HG02610 (cell line): Measurements from ENCODE around the gene REXO5.
A peak's percentile ranks its signal among the peaks of the same experiment; 100 is the strongest.
"Not testable (repeated sequence)": the region's sequence is repeated elsewhere in the genome, so short reads cannot be mapped to it uniquely, and the experiment has no call there.

ENCODE experiments used
- ATAC-seq: cut with Tn5 transposase; IDR thresholded peaks from one replicate; pipeline ENCODE4 v1.9.1; 2021; ENCODE audit warnings: mild to moderate bottlenecking, moderate library complexity; ENCODE audit not compliant: unreplicated experiment

The REXO5 gene

DNA sequence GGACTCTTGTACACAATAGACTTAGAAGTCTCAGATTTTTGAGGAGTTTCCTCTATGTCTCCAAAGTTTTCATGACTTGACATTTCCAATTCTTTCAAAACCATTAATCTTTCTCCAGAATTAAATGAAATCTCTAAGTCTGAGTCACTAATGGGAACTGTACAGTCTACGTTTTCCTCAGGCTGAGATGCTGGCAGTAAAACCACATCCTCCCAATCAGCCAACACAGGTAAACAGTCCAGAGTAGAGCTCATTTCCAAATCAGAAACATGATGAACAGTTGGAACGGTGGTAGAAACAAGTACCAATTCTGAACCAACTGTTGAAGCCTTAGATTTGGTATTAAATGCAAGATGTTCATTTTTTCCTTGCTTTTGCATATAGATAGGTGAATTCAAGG is 8.0 kb upstream of the REXO5 start:
- ATAC-seq: no peak

- no peak for ATAC-seq
These were observed 6.7 kb upstream of the REXO5 start for GRCh38 chr16:20799599-20799998.

DNA sequence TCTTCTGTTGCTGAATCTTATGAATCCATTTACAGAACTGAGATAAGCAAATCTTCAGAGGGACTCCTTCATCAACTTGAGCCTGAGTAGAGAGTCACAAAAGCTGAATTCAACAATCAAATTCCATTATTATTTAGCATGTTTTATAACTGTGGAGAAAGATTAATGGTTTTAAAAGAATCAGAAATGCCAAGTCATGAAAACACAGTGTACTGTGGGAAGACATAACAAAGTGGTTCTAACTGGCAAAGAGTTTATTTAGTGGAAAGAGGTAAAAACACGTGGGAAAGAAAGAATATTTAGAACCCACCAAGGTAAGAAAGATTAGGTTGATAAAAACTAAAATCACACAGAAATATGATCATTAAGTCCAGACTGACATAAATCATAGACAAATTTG is 5.0 kb upstream of the REXO5 start:
- no peak for ATAC-seq

GRCh38 chr16:20803192-20803560 is 3.2 kb upstream of the REXO5 start:
- ATAC-seq: no peak

DNA sequence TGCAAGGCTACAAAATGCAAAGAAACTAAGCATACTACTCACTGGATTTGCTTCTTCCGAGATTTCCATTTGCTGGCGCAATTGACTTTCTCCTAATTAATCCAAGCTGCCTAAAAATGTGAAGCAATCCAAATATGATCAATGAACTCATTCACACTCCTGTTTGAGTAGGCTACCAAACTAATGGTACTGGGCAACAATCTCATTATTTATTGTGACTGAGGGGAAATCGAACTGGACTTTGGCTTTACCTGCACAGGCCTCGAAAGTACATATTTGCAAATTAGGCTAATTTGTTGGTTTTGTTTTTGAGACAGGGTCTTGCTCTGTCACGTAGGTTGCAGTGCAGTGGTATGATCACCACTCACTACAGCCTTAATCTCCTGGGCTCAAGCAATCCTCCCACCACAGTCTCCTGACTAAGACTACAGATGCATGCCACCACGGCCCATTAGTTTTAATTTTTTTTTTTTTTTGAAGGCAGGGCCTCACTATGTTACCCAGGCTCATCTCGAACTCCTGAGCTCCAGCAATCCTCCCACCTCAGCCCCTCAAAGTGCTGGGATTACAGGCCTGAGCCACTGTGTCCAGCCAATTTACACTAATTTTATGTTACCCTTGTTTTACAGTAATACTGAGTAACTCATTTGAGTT is 2.6 kb upstream of the REXO5 start:
- ATAC-seq: no peak

DNA sequence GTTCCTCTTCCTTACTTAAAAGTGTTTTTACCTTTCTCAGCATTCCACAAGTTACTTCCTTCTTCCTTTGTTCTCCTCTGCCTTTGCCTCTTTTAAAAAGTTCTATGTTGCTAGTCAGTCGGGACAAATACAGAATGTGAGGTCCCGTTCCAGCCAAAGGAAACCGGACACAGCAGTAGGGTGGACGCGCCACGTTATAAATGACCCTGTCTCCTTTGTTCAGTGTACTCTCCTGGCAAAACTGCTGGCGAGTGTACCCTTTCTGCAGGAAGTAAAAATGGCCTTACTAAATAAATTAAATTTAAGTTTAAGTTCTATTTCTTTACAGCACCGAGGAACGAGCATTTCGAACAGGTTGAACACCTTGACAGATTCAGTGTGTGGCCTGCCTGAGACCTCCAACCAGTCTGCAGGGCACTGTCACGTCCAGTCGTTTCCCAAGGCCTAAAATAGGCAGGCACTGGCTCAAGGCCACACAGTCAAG is 601 bp upstream of the REXO5 start:
- not testable (repeated sequence) for ATAC-seq

DNA sequence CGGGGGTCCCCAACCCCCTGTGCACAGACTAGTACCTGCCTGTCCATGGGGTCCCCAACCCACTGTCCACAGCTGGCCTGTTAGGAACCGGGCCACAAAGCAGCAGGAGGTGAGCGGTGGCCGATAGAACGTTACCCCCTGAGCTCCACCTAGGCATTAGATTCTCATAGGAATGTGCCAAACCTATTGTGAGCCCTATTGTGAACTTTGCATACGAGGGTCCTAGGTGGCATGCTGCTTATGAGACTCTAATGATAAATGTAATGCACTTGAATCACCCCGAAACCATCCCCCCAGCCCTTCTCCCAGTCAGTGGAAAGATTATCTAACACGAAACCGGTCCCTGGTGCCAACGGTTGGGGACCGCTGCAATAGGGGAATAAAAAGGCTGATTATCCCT is 1.5 kb downstream of the REXO5 start:
- ATAC-seq: no peak

DNA sequence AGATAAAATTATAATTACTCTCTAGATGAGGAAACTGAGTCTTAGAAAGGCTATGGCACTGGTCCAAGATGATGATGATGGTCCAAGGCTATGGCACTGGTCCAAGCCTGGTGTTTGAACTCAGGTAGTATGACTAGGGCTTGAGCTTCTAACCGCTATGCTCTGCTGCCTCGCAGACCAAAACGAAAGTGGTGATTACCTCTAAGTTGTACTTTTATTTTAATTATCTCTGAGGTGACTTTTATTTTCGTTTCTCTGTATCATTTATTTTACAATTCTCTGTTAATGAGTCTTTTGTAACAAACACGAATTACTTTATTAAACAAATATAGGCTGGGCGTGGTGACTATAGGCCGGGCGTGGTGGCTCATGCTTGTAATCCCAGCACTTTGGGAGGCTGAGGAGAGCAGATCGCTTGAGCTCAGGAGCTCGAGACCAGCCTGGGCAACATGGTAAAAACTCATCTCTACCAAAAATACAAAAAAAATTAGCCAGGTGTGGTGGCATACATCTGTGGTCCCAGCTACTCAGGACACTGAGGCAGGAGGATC is 5.6 kb downstream of the REXO5 start:
- no peak for ATAC-seq

GRCh38 chr16:20812510-20812909 is 6.2 kb downstream of the REXO5 start:
- no peak for ATAC-seq

- peak; percentile 41 for ATAC-seq
These were observed 8.5 kb downstream of the REXO5 start for GRCh38 chr16:20814784-20815183.

GRCh38 chr16:20818929-20819585 is 12.7 kb downstream of the REXO5 start:
- ATAC-seq: no peak

DNA sequence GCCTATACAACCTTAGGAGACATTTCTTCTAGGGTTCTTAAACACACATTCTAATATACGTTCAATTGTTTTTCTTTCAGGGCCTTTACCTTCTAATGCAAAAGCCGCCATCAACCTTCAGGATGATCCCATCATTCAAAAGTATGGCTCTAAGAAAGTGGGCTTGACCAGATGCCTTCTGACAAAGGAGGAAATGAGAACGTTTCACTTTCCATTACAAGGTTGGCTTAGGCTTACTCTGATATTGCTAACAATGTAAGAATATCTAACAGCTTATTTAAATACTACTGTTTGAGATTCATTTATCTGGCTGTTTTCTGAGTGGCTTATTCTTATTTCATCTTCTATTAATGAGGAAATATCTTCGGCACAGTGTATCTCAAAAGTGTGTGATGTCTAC is 15.4 kb downstream of the REXO5 start:
- no peak for ATAC-seq

DNA sequence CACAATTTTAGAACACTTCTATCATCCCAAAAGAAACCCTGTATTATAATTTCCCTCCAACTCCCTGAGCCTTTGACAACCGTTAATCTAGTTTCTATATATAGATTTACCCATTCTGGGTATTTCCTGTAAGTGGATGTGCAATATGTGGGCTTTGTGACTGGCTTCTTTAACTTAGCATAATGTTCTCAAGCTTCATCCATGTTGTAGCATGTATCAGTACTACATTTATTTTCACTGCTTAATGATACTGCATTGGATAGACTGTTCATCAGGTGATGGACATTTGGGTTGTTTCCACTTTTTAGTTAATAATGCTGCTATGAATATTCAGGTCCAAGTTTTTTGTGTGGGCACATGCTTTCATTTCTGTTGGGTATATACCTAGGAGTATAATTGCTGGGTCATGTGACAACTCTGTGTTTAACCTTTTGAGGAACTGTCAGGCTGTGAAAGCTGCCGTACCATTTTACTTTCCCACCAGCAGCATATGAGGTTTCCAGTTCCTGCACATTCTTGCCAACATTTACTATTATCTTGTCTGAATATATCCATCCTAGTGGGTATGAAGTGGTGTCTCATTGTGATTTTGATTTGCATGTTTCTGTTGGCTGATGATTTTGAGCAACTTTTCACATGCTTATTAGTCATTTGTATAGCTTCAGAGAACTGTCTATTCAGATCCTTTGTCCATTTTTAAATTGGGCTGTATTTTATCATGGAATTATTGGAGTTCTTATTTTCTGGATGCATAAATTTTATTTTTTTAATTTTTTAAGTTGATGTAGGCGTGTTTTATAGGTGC is 16.4 kb downstream of the REXO5 start:
- no peak for ATAC-seq

DNA sequence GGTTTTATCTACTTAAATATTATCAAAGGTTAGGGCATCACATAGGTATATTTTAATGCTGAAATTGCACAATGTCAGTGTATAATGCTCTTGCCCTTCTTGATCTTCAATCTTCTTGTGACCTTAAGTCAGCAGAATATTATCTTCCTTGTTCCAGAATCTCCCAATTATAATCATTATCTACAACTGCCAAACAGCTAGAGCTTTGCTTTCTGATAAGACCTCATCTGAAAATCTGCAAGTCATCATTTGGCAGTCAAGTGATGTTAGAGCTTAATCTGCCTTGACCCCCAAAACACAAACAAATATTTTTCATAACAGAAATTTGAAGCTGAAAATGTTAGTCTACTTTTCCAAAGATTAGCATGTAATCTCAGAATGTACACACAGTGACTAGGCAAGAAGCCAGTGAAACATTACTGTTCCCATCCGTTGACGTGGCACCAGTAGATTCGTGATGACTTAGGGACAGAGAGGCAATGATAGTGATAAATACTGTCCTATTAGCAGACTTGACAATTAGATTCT is 19.8 kb downstream of the REXO5 start:
- no peak for ATAC-seq

- ATAC-seq: no peak
These were observed 23.2 kb downstream of the REXO5 start for GRCh38 chr16:20829536-20829935.

- ATAC-seq: no peak
These were observed 24.0 kb downstream of the REXO5 start for GRCh38 chr16:20830372-20830771.

DNA sequence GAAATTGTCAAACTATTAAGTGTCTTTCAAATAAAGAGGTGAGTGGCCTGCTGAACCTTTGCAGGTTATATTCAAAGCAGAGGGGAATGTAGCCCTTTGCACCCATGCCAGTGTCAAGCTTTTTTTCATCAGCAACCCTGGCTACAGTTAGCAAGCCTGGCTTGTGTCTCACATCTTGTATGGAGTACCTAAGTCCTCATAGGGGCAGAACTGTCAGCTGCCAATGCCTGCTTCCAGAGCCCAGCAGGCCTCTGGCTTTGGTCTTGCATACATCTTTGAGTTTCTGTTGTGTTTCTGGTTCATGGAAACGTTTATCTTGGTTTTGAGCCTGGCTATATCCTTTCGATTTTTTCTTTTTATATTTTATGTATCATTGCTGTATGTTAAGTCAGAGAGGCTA is 26.8 kb downstream of the REXO5 start:
- no peak for ATAC-seq

- no peak for ATAC-seq
These were observed 31.9 kb downstream of the REXO5 start for GRCh38 chr16:20838240-20838639.

- ATAC-seq: no peak
These were observed 33.2 kb downstream of the REXO5 start for GRCh38 chr16:20839504-20839903.

DNA sequence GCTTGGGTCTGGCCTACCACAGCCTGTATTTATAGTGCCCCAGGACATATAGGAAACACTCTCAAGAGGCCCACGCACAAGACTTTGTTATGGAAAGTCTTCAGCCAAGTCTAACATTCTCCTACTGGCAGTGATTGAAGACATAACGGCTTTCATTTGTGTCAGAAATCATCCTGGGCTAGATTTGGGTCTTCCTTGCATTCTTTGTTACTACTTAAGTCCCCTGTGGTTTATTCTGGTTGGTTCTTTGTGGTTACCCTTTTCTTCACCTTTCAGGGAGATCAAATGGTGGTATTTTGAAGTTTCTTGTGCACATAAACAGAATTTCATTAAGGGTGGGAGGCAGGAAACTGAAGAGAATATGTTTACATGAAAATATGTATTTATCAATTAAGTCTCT is 37.7 kb downstream of the REXO5 start:
- ATAC-seq: no peak

- no peak for ATAC-seq
These were observed 38.3 kb downstream of the REXO5 start for GRCh38 chr16:20844588-20844987.
